Sigmoid colon (tissue), 7 donors: ENCODE results near the gene PCDHGA11. TPM values are rescaled to one million over a fixed set of nuclear protein-coding genes. Genes with fewer than 3 reads are reported as not detected.

Experiments
- DNase-seq: peaks from one replicate; pipeline ENCODE4 v3.0.0-alpha.2; 2019
- H3K27ac ChIP-seq, 4 donors: fragments of 200-600 bp; sonication (generic); one replicate each; pipeline ENCODE4 v1.5.1; 2016 to 2019; ENCODE audit warnings: mild to moderate bottlenecking in 1 of 4
- H3K27me3 ChIP-seq, 3 donors: fragments of 200-600 bp; sonication (generic); one replicate each; pipeline ENCODE4 v1.5.1; 2019; ENCODE audit warnings: mild to moderate bottlenecking in 1 of 3
- H3K36me3 ChIP-seq, 4 donors: fragments of 200-600 bp; sonication (generic); one replicate each; pipeline ENCODE4 v1.5.1; 2016 to 2019
- H3K4me1 ChIP-seq, 4 donors: fragments of 200-600 bp; sonication (generic); one replicate each; pipeline ENCODE4 v1.5.1; 2017 to 2019
- H3K4me3 ChIP-seq, 4 donors: fragments of 200-600 bp; sonication (generic); one replicate each; pipeline ENCODE4 v1.5.1; 2017 to 2019; ENCODE audit warnings: mild to moderate bottlenecking in 2 of 4, moderate library complexity in 1 of 4
- H3K9me3 ChIP-seq, 4 donors: fragments of 200-600 bp in 3 of 4; sonication (generic) in 3 of 4; one replicate each; pipeline versions ENCODE4 v1.5.1 to v1.6.1; 2013 to 2019
- CTCF ChIP-seq, 4 experiments: fragments of 450-650 bp in 3 of 4; fragments of 200-600 bp in 1 of 4; IDR thresholded peaks; one replicate each; pipeline ENCODE4 v1.5.1; 2016 to 2019; ENCODE audit warnings: antibody characterized with exemption in 4 of 4, mild to moderate bottlenecking in 3 of 4, moderate library complexity in 2 of 4
- EP300 ChIP-seq, 4 donors: sonication (generic); formaldehyde crosslinking; IDR thresholded peaks; one replicate each; pipeline ENCODE4 v1.6.1; 2017; ENCODE audit warnings: antibody characterized with exemption in 4 of 4
- POLR2A ChIP-seq, 2 donors: fragments of 450-650 bp; IDR thresholded peaks; one replicate each; pipeline ENCODE4 v1.6.1; 2016; ENCODE audit warnings: antibody characterized with exemption in 2 of 2, mild to moderate bottlenecking in 2 of 2, moderate library complexity in 2 of 2
- POLR2AphosphoS5 ChIP-seq, 4 donors: sonication (generic); formaldehyde crosslinking; IDR thresholded peaks; one replicate each; pipeline ENCODE4 v1.6.1; 2017; ENCODE audit warnings: antibody characterized with exemption in 4 of 4
- WGBS, 2 donors: extraction: QIAGEN DNeasy Blood & Tissue Kit; methylation state at CpG; one replicate each; pipeline ENCODE4 v1.1.7; 2013; 5-methylcytosine and 5-hydroxymethylcytosine counted together
- intact Hi-C: fragments of 100-400 bp; cut with DNase I; formaldehyde crosslinking; loops from one replicate; pipeline ENCODE4 v1.15.1; 2023
- polyA plus RNA-seq, 3 donors: library from polyadenylated mRNA; stranded (reverse); fragments of 200-250 nt; gene quantifications; one replicate each; pipeline ENCODE4 v1.2.3, GENCODE V29; 2013
- total RNA-seq, 4 donors: library from RNA; depleted of rRNA; stranded (reverse); fragments of >200 nt; gene quantifications; one replicate each; pipeline ENCODE4 v1.1.0, GENCODE V29; 2016
- donor health status: healthy with polysubstance abuse.
- donor health status: Bipolar disorder and iron deficiency.
- donor health status: healthy.

The PCDHGA11 gene
- total and polyA plus RNA-seq, 7 donors = 0.89 to 10.8 (median 6.7) TPM; not detected in 2

GRCh38 chr5:141437221-141437620 lies 16.4 kb downstream of the PCDHGA11 start:
- H3K27me3 ChIP-seq = no peaks in the 10 kb centered on the region
- no peak overlapping the region for H3K4me3 ChIP-seq
- no peak for DNase-seq
- peaks cover 21 to 70% (median 45%) of the 10 kb centered on the region in 4 donors for H3K9me3 ChIP-seq
- H3K36me3 ChIP-seq = peaks cover 0 to 7% (median 2%) of the 10 kb centered on the region in 4 donors
- no peaks in the 10 kb centered on the region for H3K4me1 ChIP-seq
- intact Hi-C loops = no loop called here
- TF ChIP-seq POLR2AphosphoS5 (IDR thresholded peaks at IDR 0.05) = no peak
- TF ChIP-seq CTCF (IDR thresholded peaks at IDR 0.05) = no peak
- no peak overlapping the region for H3K27ac ChIP-seq
- 88 to 93% methylated on average over 2 of the region's 2 CpGs for WGBS, 2 donors

- WGBS, 2 donors = 71 to 77% methylated on average over 10 of the region's 10 CpGs
- DNase-seq = no peak
- Histone ChIP-seq H3K4me1 (no peaks in the 10 kb centered on the region), H3K36me3 (peaks cover 0 to 7% (median 2%) of the 10 kb centered on the region in 4 donors), H3K27ac (no peak overlapping the region), H3K4me3 (no peak overlapping the region), H3K27me3 (no peaks in the 10 kb centered on the region), H3K9me3 (peaks cover 12 to 61% (median 34%) of the 10 kb centered on the region in 4 donors)
- TF ChIP-seq POLR2A (IDR thresholded peaks at IDR 0.05) (no peak), POLR2AphosphoS5 (IDR thresholded peaks at IDR 0.05) (no peak), EP300 (IDR thresholded peaks at IDR 0.05) (no peak), CTCF (IDR thresholded peaks at IDR 0.05) (no peak)
- intact Hi-C loops = no loop called here
Observed at GRCh38 chr5:141439411-141440141, 18.7 kb downstream of the PCDHGA11 start.

GRCh38 chr5:141440341-141440740 lies 19.5 kb downstream of the PCDHGA11 start:
- Histone ChIP-seq H3K27me3 (no peaks in the 10 kb centered on the region), H3K4me3 (no peak overlapping the region), H3K36me3 (peaks cover 0 to 7% (median 2%) of the 10 kb centered on the region in 4 donors), H3K9me3 (peaks cover 12 to 62% (median 34%) of the 10 kb centered on the region in 4 donors), H3K4me1 (no peaks in the 10 kb centered on the region), H3K27ac (no peak overlapping the region)
- intact Hi-C loops = no loop called here
- WGBS, 2 donors = 93 to 96% methylated on average over 9 of the region's 9 CpGs
- TF ChIP-seq EP300 (IDR thresholded peaks at IDR 0.05) = no peak
- no peak for TF ChIP-seq POLR2AphosphoS5 (IDR thresholded peaks at IDR 0.05)
- TF ChIP-seq CTCF (IDR thresholded peaks at IDR 0.05) = no peak
- no peak for TF ChIP-seq POLR2A (IDR thresholded peaks at IDR 0.05)
- DNase-seq = no peak

GRCh38 chr5:141441571-141442170 lies 20.8 kb downstream of the PCDHGA11 start:
- H3K27ac ChIP-seq = no peak overlapping the region
- no peak for DNase-seq
- H3K27me3 ChIP-seq = no peaks in the 10 kb centered on the region
- intact Hi-C loops = no loop called here
- H3K9me3 ChIP-seq = peaks cover 12 to 56% (median 30%) of the 10 kb centered on the region in 4 donors
- TF ChIP-seq EP300 (IDR thresholded peaks at IDR 0.05) (no peak), POLR2A (IDR thresholded peaks at IDR 0.05) (no peak), POLR2AphosphoS5 (IDR thresholded peaks at IDR 0.05) (no peak), CTCF (IDR thresholded peaks at IDR 0.05) (no peak)
- peaks cover 0 to 4% (median 0%) of the 10 kb centered on the region in 4 donors for H3K36me3 ChIP-seq
- 59 to 78% methylated on average over 50 of the region's 50 CpGs for WGBS, 2 donors
- H3K4me1 ChIP-seq = no peaks in the 10 kb centered on the region
- H3K4me3 ChIP-seq = no peak overlapping the region
